GF-D8 (cell line): ENCODE measurements around the gene CXCL16.

Experiments
- DNase-seq: peaks from one replicate; lab custom pipeline; 2025; lab: John Stamatoyannopoulos, UW

Gene CXCL16

GRCh38 chr17:4750606-4751005 lies 10.9 kb upstream of the CXCL16 start:
- no peak for DNase-seq

GRCh38 chr17:4748686-4749085 lies 9.0 kb upstream of the CXCL16 start:
- no peak for DNase-seq

- no peak for DNase-seq
These were observed 8.1 kb upstream of the CXCL16 start for GRCh38 chr17:4747847-4748246.

GRCh38 chr17:4744999-4745969 lies 5.6 kb upstream of the CXCL16 start:
- no peak for DNase-seq

GRCh38 chr17:4743898-4744297 lies 4.2 kb upstream of the CXCL16 start:
- no peak for DNase-seq

- no peak for DNase-seq
These were observed 3.5 kb upstream of the CXCL16 start for GRCh38 chr17:4743216-4743615.

- no peak for DNase-seq
These were observed 2.9 kb upstream of the CXCL16 start for GRCh38 chr17:4742629-4743028.

- no peak for DNase-seq
These were observed 2.4 kb upstream of the CXCL16 start for GRCh38 chr17:4742133-4742532.

GRCh38 chr17:4741544-4741943 lies 1.8 kb upstream of the CXCL16 start:
- DNase-seq, result no peak

- no peak for DNase-seq
These were observed 856 bp upstream of the CXCL16 start for GRCh38 chr17:4740584-4740983.

- no peak for DNase-seq
These were observed 260 bp upstream of the CXCL16 start for GRCh38 chr17:4740025-4740351.

- no peak for DNase-seq
These were observed 1.3 kb downstream of the CXCL16 start for GRCh38 chr17:4738136-4739121.

- DNase-seq, result no peak
These were observed 3.7 kb downstream of the CXCL16 start for GRCh38 chr17:4735876-4736651.

GRCh38 chr17:4734857-4735475 lies 4.8 kb downstream of the CXCL16 start:
- DNase-seq, result no peak

GRCh38 chr17:4733073-4733531 lies 6.6 kb downstream of the CXCL16 start:
- DNase-seq, result peak; percentile 67

- DNase-seq, result peak; percentile 5
These were observed 11.6 kb downstream of the CXCL16 start for GRCh38 chr17:4728124-4728523.

- DNase-seq, result no peak
These were observed 13.9 kb downstream of the CXCL16 start for GRCh38 chr17:4725646-4726310.

- no peak for DNase-seq
These were observed 15.1 kb downstream of the CXCL16 start for GRCh38 chr17:4724650-4725049.

GRCh38 chr17:4722678-4723240 lies 17.0 kb downstream of the CXCL16 start:
- no peak for DNase-seq
